HG03196 (cell line): ENCODE data around the gene PXMP4.

ENCODE experiments used
- ATAC-seq: cut with Tn5 transposase; IDR thresholded peaks from one replicate; pipeline ENCODE4 v1.9.1; 2021; ENCODE audit not compliant: unreplicated experiment

The PXMP4 gene

DNA sequence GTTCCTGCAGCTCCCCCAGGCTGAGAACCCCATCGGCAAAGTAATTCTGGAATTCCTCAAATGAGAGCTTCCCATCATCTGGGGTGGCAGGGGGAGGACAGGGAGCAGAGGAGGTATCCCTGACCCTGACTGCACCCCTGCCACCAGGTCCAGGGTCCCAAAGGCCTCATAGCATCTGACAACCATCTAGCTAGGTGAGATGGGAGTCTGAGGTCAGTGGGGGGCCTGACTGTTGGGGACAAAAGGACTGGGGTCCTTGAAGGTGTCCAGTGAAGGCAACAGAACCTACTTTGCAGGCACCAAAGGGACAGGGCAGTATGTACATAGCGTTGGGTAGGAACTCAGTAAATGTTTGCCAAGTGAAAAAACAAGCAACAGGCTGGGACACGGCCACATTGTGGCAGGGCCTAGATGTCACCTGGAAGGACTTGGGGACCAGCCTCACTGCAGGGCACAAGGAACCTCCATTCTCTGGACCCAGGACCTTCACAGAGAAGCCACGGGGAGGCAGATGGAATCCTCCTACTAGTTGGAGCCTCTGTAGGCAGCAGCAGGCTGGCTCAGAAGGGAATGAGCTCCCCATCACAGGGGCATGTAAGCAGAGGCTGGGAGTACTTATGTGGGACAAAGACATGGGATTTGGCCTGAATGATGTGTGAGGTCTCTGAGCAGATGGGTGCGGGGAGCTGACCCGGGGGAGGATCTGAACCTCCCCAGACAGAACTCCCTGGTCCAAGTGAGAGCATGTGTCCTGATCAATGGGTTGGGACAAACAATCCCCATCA is 49.2 kb downstream of the PXMP4 start:
- no peak for ATAC-seq

GRCh38 chr20:33669873-33670640 is 50.1 kb downstream of the PXMP4 start:
- no peak for ATAC-seq

DNA sequence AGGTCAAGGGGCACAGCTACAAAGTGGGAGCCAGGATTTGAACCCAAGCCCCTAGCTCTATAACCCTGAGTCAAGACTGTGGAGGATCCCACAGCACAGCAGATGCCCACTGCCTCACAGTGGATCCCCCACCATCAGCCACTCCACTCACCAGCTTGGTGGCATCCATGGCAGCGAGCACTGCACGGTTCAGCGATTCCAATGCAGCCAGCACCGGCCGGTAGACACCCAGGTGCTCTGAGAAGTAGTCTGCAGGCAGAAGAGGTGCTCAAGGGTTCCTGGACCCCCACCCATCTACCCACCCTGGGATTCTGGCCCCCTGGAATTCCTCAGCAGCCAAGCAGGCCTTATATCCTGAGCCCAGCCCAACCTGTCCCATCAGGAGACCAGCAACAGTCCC is 50.9 kb downstream of the PXMP4 start:
- ATAC-seq: no peak

- ATAC-seq: no peak
Observed at GRCh38 chr20:33668466-33669155, 51.5 kb downstream of the PXMP4 start.

GRCh38 chr20:33667676-33668465 is 52.2 kb downstream of the PXMP4 start:
- peak; percentile 42 for ATAC-seq

DNA sequence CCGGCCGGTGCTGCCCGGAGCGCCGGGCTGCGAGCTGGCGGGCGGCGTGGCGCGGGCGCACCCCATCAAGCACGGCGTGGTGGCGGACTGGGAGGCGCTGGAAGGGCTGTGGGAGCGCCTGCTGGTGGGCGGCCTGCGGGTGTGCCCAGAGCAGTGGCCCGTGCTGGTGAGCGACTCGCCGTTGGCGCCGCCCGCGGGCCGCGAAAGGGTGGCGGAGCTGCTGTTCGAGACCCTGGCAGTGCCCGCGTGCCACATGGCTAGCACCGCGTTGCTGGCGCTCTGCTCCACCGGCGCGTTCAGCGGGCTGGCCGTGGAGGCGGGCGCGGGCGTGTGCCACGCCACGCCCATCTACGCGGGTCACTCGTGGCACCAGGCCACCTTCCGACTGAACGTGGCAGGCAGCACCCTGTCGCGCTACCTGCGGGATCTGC is 52.9 kb downstream of the PXMP4 start:
- ATAC-seq: peak; percentile 2

DNA sequence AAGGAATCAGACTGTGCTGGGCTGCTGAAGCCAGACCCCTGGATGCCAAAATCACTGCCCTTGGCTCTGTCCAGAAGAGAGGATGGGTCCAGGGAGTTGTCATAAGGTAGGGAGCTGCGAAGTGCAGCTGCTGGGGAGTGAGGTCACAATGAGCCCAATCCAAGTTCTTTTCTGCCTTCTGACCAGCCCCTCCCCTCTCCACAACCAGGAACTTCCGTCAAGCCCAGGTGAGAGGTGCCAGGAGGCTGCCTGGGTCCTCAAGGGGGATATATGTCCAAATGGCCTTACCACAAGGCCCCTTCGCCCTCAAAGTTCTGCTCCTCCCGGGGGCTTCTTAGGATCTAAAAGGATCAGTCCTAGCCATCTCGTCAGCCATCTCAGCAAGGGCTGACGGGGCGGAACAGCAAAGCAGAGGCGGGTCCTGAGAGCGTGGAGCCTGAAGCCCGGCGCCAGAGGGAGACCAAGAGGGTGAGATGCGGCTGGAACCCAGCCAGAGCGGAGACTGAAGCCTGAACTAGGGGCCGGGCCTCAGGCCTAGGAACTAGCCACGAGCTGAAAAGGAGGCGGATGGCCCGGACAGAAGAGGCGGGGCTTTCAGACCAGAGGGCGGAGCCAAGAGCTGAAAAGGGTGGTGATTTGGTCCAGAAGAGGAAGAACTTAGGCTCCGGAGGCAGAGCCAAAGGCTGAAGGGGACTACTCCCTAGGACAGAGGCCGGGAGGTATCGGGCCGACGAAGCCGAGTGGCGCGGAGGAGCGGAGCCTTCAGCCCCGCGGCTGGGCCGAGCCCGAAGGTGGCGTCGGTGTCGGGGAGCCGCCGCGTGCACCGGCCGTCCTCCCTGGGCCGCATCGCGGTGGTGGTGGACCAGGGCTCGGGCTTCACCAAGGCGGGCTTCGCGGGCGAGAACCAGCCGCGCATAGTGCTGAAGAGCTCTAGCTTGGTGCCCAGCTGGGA is 53.5 kb downstream of the PXMP4 start, which contains the start of gene ACTL10:
Gene ACTL10 (plus strand): TSS at position 651 of the 952 bp plus-strand sequence. CDS start 555 bp downstream, outside the sequence.
- peak; percentile 58 for ATAC-seq

DNA sequence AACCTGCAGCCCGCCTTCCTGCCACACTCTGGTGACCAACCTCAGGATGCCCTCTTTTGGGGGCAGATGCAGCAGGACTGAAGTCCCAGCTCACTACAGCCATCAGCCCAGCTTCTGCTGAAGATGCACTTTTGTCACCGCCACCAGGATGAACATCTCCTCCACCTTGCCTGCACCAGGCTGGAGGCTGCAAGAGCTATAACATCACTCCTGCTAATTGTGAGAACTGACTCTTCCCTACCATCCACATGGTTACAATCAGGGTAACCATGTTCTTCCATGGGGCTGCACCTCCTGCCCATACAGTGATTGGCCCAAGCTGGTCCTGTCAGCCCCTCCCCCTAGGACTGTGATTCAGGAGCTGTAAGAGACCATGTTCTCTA is 55.4 kb downstream of the PXMP4 start:
- ATAC-seq: no peak

- ATAC-seq: no peak
Observed at GRCh38 chr20:33664085-33664761, 55.9 kb downstream of the PXMP4 start.

DNA sequence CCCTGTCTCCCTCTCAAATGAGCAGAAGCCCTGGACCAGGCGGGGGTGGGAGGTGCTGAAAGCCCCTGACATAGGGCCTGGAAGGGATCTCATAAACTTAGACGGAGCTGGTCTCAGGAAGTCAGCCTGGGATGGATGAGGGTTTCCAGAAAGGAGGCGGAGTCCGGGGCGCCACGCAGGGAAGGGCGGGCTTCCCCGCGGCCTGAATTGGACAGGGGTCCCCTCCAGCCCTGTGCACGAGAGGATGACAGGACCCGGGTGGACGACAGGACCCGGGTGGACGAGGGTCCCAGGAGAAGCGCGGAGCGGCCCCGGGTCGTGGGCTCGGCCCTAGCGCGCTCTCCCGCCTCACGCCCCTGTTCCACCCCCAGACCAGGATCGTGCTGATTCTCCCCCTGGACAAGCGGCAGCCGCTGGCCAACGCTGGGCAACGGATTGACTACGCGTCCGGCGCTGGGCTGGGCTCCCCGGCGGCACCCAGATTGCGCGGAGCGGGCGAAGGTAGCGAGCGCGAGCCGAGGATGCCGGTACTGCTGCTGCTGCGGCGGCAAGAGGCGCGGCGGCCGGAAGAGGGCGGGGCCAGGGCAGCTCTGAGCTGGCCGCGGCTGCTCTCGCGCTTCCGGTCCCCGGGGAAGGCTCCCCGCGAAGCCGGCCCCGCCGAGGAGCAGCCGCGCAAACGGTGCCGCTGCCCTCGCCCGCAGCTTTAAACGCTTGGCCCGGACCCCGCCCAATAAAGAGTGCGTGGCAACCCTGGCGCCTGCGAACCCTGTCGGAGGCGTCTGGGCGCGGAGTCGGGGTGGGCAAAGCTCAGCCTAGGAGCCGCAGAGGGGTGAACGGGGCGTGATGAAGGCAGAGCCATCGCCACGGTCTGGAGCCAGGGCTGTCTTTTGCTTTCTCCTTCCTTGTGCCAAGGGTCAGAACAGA is 56.7 kb downstream of the PXMP4 start:
- no peak for ATAC-seq

- ATAC-seq: no peak
Observed at GRCh38 chr20:33662172-33662571, 57.9 kb downstream of the PXMP4 start, which contains the start of gene C20orf144. TSS of gene C20orf144 (plus strand) at chr20:33662327. CDS start at chr20:33662346, 19 bp downstream.

DNA sequence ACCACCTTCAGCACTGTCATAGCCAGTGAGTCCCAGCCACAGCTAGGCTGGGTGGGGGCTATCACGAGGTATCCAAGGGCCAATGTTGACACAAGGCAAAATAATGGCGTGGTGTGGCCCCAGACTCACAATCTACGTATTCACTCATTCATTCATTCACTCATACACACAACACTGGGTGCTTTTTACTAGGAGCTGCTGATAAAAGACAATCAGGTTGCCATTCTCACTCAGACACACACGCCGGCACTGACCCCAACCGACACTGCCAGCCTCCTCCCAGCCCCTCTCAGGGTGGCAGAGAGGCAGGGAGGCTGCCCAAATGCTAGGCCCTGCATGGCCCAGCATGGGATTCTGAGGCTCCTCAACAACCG is 59.4 kb downstream of the PXMP4 start:
- no peak for ATAC-seq

DNA sequence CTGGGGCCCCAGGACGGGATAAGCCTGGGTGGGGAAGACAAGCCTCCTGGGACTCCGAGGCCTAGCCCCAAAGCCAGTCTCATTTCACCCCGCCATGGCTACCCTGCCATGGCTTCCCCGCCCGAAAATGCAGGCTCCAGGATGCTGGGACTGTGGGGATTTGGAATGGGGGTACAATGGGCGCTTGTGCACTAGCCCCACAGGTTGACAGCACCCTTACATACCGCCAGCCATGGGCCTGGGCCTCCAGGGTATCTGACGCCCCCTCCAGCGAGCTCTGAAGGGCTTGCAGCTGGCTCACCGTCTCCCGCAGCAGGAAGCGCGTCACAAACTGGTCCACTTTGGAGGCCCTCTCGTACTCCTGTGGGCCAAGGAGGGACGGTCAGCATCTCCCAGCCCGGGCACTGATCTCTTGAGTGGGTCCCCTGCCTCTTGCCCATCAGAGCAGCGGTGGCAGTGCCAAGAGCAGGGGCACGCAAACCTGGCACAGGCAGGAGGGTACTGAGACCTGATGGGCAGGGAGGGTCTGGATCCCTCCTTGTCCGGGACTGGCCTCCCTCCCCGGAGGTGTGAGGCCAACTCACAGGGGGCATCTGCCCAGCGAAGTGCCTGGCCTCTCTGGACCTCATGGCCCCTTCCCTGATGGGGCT is 60.0 kb downstream of the PXMP4 start:
- ATAC-seq: no peak

DNA sequence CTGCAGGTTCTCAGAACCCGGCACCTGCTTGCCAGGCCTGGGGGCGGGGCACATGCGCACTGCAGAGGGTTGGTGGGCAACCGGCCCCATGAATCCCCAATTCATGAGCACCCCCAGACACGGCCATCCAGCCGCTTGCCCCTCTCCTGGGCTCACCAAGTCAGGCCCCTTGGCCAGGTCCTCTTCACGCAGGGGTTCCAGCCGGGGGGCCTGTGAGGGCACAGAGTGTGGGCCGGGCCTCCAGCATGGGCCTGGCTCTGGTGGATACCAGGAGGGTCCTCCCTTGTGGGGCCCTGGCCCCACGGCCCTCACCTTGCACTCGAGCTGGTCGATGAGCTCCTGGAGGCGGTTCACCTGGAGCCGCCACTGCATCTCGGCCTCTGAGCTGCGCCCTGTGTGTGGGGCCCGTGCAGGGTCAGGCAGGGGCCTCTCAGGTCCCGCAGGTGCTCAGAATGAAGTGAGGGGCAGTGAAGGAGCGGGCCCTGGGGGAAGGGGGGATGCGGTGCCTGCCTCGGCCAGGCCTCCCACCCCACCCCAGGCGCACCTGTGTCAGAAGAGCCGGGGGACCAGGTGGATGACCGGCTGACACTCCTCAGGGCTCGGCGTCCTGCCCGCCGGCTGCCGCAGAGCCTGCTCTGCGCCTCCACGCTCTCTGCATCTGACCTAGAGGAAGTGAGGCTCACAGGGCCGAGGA is 60.6 kb downstream of the PXMP4 start:
- ATAC-seq: no peak

DNA sequence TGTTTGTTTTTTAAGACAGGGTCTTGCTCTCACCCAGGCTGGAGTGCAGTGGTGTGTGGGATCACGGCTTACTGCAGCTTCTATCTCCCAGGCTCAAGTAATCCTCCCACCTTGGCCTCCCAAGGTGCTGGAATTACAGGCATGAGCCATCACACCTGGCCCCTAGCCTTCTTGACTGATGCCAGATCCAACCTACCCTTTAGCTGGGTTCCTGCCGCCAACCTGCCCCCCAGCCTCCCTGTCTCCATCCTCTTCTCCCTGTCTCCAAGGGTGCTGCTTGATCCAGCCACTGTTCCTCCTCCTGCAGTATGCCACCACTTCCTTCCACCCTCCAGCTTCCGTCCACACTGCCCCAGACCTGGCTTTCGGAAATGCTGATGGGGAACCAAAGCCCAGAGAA is 61.2 kb downstream of the PXMP4 start:
- ATAC-seq: no peak

GRCh38 chr20:33658510-33658909 is 61.6 kb downstream of the PXMP4 start:
- no peak for ATAC-seq

DNA sequence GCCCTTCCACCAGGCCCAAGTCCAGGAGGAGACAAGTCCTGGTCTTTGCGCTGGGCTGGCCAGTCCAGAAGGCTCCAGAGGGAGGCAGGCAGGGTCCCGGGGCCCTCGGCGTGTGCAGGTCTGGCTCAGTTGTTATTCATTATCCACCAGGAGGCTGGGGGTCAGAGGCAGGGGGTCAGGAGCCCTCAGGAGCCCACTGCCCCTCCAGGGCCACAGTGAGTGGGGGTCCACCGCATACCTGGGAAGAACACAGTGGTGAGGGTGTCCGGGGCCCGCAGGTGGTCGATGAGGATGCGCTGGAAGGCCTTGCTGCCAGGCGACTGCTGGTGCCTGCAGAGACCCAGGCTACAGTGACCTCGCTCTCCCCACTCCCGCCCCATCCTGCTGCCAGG is 62.4 kb downstream of the PXMP4 start:
- ATAC-seq: no peak
